HG03520 (cell line): ENCODE data around the gene SLK.

Experiments
- ATAC-seq: cut with Tn5 transposase; IDR thresholded peaks from one replicate; pipeline ENCODE4 v1.9.1; 2021; ENCODE audit warnings: mild to moderate bottlenecking, moderate library complexity; ENCODE audit not compliant: unreplicated experiment

SLK gene

DNA sequence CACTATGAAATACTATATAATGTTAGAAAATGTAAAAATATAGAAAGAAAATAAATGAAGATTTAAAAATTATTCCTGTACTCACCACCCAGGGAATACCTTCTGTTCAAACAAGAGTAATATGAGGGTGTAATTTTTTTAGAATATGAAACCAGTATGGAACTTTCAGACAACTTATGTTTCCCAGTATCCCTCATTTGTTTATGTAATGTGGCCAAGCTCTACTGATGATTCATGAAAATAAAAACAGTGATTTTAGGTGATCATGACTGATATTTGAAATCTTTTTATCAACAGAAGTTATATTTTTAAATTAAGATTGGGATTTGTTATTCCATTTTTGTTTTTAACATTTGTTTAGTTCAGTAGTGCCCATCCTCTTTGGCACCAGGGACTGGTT is 18.8 kb downstream of the SLK start:
- no peak for ATAC-seq

DNA sequence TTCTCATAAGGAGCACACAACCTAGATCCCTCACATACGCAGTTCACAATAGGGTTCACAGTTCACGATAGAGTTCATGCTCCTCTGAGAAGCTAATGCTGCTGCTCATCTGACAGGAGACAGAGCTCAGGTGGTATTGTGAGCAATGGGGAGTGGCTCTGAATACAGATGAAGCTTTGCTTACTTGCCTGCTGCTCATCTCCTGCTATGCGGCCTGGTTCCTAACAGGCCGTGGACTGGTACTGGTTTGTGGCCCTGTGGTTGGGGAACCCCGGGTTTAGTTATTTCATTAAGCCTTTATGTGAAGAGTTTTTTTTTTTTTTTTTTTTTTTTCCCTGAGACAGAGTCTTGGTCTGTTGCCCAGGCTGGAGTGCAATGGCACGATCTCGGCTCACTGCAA is 19.4 kb downstream of the SLK start:
- ATAC-seq: no peak

GRCh38 chr10:103990121-103990520 is 23.2 kb downstream of the SLK start:
- ATAC-seq: no peak

- no peak for ATAC-seq
Measured at GRCh38 chr10:103990531-103990930, 23.6 kb downstream of the SLK start.

GRCh38 chr10:103991393-103992128 is 24.6 kb downstream of the SLK start:
- no peak for ATAC-seq

DNA sequence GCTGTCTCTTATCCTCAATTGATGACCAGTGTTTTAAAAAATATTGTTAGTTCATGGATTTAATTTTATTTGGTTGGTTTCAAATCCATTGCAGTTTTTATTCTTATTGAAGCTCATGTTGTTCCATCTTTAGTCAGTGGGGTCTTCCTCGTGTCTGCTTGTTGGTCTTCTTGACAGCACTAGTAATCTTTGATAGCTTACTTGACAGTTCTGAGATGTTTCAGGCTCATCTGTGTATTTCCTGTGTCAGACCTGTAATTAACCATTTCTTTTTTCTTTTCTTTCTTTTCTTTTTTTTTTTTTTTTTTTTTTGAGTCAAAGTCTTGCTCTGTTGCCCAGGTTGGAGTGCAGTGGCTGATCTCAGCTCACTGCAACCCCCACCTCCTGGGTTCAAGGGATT is 28.2 kb downstream of the SLK start:
- ATAC-seq: no peak

GRCh38 chr10:103998805-103999204 is 31.9 kb downstream of the SLK start:
- no peak for ATAC-seq

DNA sequence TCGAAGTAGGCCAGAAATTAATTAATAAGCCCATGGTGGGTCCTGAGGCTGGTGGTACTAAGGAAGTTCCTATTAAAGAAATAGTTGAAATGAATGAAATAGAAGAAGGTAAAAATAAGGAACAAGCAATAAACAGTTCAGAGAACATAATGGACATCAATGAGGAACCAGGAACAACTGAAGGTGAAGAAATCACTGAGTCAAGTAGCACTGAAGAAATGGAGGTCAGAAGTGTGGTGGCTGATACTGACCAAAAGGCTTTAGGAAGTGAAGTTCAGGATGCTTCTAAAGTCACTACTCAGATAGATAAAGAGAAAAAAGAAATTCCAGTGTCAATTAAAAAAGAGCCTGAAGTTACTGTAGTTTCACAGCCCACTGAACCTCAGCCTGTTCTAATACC is 36.0 kb downstream of the SLK start:
- ATAC-seq: no peak

DNA sequence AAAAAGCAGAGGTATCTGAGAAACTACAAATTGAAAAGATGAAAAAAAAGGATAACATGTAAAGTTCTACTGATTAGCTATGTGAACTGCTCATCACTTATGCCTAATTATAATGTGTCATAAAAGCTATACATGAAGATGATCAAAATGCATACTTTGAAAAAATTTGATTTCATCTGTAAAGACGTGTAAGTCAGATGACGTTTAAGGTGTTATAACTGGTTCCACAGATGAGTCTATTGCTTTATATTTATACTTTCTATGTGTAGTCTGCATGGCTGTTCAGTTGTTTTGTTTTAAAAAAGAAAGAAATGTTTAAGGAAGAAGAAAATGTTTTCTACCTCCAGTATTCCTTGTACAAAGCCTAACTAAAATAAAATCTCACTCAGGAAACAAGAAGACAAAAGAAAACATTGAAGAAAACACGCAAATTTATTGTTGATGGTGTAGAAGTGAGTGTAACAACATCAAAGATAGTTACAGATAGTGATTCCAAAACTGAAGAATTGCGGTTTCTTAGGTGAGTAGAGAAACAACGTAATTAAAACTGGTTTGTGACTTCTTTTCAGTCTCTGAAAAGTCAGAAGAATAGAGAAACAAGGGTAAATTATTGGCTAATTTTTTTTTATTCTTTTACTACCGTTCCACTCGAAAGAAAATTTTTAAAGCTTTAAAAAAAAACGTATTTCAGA is 38.4 kb downstream of the SLK start:
- no peak for ATAC-seq

DNA sequence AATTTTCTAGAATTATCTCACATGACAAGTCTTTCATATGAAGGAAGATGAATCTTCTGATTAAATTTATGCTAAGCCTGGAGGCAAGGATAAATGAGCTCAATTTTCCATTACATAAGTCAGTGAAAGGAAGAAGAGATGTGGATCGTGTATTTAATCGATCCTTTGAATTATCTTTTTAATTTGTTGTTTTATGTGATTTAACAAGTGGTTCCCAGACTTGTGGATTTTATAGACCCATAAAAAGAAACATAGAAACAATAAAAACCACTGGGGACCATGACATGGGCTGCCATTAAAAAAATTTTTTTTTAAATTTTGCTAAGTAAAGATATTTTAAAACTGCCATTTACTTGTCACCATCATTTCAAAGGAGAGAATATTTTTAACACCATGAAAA is 45.0 kb downstream of the SLK start:
- no peak for ATAC-seq

- no peak for ATAC-seq
Measured at GRCh38 chr10:104013489-104013888, 46.5 kb downstream of the SLK start.

- ATAC-seq: no peak
Measured at GRCh38 chr10:104014176-104014575, 47.2 kb downstream of the SLK start.

- ATAC-seq: no peak
Measured at GRCh38 chr10:104016661-104017060, 49.7 kb downstream of the SLK start.

GRCh38 chr10:104018471-104018870 is 51.5 kb downstream of the SLK start:
- no peak for ATAC-seq

- no peak for ATAC-seq
Measured at GRCh38 chr10:104020020-104020419, 53.1 kb downstream of the SLK start.

DNA sequence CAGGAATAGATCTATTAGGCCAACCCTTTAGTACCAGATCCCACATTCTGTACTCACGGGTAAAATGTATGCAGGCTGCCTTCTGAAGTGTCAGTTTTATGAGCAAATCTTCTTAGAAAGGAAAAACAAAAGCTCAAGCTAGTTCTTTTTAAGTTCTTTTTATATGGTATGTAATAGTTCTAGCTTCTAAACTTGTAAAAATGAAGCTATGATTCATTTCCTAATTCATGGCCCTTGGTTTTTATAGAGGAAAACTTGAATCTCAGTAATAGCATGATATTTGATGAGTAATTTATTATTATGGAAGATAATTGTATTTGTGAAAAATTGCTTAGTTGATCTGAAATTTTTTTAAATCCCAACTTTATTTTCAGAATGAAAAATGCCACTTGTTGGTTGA is 54.3 kb downstream of the SLK start:
- no peak for ATAC-seq

- ATAC-seq: no peak
Measured at GRCh38 chr10:104022026-104022425, 55.1 kb downstream of the SLK start.

GRCh38 chr10:104025524-104025923 is 58.6 kb downstream of the SLK start:
- no peak for ATAC-seq

DNA sequence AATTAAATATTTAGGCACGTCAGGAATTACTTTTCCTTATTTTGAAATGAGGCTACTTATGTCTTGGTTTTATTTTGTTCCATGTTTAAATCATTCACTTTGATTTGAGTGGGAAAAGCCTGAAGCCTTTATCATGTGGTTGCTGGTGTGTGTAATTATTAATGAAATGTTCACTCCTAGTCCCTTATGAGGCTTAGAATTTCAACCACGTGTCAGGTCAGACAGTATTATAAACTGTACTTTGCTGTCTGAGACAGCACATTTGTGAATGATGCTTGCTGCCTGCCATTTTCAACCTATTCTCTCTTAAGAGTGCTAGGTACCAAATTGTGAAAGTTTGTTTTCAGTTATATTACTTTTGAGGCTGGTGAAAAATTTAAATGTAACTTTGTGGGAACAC is 59.8 kb downstream of the SLK start:
- ATAC-seq: no peak

DNA sequence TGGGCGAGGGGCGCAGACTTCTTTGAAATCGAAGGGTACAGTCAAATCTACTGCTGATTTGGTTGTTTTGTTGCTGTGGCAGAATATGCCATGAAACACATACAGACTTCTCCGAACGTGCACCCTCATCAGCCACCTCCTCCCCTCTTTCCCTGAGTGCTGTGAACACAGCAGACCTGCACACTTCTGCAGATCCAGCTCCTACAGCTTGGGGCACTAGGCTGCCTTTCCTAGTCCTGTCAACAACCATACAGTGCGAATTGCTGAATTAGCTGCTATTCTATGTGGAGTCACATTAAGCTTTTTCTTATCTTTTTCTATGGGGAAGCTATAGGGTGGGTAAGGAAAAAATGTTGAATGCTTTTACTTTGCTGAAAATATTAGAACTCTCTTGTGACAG is 61.2 kb downstream of the SLK start:
- no peak for ATAC-seq

- no peak for ATAC-seq
Measured at GRCh38 chr10:104028823-104029520, 62.0 kb downstream of the SLK start.

GRCh38 chr10:104029521-104029860 is 62.6 kb downstream of the SLK start:
- no peak for ATAC-seq
